Stimulated activated CD8-positive, alpha-beta memory T cell treated with anti-CD3 and anti-CD28 coated beads, Interleukin-4, amount 100 ng/mL, for 4 hours (primary cell): ENCODE measurements around the gene PRELID1.

Source experiments
- DNase-seq, 2 donors: peaks; one replicate each; pipeline ENCODE4 v3.0.0-alpha.2; 2020; ENCODE audit warnings: low read depth in 2 of 2, low spot score in 1 of 2

PRELID1 gene

DNA sequence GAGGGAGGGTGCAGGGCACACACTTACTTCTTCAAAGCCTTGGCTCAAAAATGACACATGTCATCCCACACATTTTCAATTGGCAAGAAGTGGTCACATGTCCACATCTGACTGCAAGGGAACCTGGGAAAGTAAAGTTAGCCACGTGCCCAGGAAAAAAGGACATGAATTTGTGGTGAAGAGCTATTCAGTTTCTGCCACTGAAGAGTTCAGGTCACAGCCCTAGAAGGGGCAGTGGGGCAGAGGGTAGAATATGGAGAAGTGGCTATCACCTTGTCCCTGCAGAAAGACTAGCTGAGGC, 52.2 kb downstream of the PRELID1 start:
- DNase-seq, result no peak
